Left ventricle myocardium inferior (tissue), 1 donor: ENCODE measurements around the gene PLA2G6. TPM values are rescaled to one million over a fixed set of nuclear protein-coding genes. Genes with fewer than 3 reads are reported as not detected.

Source experiments
- DNase-seq: peaks from one replicate; pipeline ENCODE4 v3.0.0-alpha.2; 2020
- H3K27ac ChIP-seq: fragments of 200-600 bp; replicated peaks from 2 replicates; pipeline ENCODE4 v1.8.0; 2021
- H3K27me3 ChIP-seq: fragments of 200-600 bp; 2 replicates; pipeline ENCODE4 v1.8.0; 2021; ENCODE audit warnings: low read depth
- H3K36me3 ChIP-seq: fragments of 200-600 bp; 2 replicates; pipeline ENCODE4 v1.8.0; 2021
- H3K4me1 ChIP-seq: fragments of 200-600 bp; 2 replicates; pipeline ENCODE4 v1.8.0; 2021
- H3K4me3 ChIP-seq: fragments of 200-600 bp; 2 replicates; pipeline ENCODE4 v1.8.0; 2021; ENCODE audit warnings: mild to moderate bottlenecking, moderate library complexity
- H3K9me3 ChIP-seq: fragments of 200-600 bp; replicated peaks from 2 replicates; pipeline ENCODE4 v1.8.0; 2021
- CTCF ChIP-seq: fragments of 200-600 bp; IDR thresholded peaks from 2 replicates; pipeline ENCODE4 v1.8.0; 2021; ENCODE audit warnings: antibody characterized with exemption, mild to moderate bottlenecking, borderline replicate concordance
- intact Hi-C: fragments of 100-400 bp; cut with micrococcal nuclease; formaldehyde crosslinking; loops from one replicate; pipeline ENCODE4 v1.11.0; 2022
- total RNA-seq: library from RNA; stranded (reverse); fragmentation: NEBNext Ultra II Directional; extraction: Animal tissue kit (Norgen Biotek cat#: 25700); gene quantifications from one replicate; pipeline ENCODE4 v1.2.1, GENCODE V29; 2021
- donor health status: DM: no; HTN: yes; CAD: no; lungs with severe emphysema.

The PLA2G6 gene
- total RNA-seq, 1 donor from 2014 or later, result 14.1 TPM

- Histone ChIP-seq H3K9me3 (no peaks in the 10 kb centered on the region), H3K27ac (no peak overlapping the region), H3K27me3 (no peaks in the 10 kb centered on the region), H3K4me1 (peaks cover 50% of the 10 kb centered on the region), H3K4me3 (no peak overlapping the region), H3K36me3 (peaks cover 47% of the 10 kb centered on the region)
- TF ChIP-seq CTCF, result no peak
- no peak for DNase-seq
- intact Hi-C loops, result no loop called here
Observed at GRCh38 chr22:38221407-38221806, 39.8 kb upstream of the PLA2G6 start.

- Histone ChIP-seq H3K4me1 (peaks cover 50% of the 10 kb centered on the region), H3K36me3 (peaks cover 42% of the 10 kb centered on the region), H3K27ac (peak overlapping the region; percentile 89), H3K27me3 (no peaks in the 10 kb centered on the region), H3K4me3 (no peak overlapping the region), H3K9me3 (no peaks in the 10 kb centered on the region)
- no peak for DNase-seq
- no peak for TF ChIP-seq CTCF
- intact Hi-C loops, result no loop called here
Observed at GRCh38 chr22:38220653-38221386, 39.2 kb upstream of the PLA2G6 start.

- no peak overlapping the region for H3K4me3 ChIP-seq
- intact Hi-C loops, result no loop called here
- no peaks in the 10 kb centered on the region for H3K27me3 ChIP-seq
- TF ChIP-seq CTCF, result no peak
- H3K27ac ChIP-seq, result peak overlapping the region; percentile 89
- DNase-seq, result no peak
- H3K36me3 ChIP-seq, result peaks cover 35% of the 10 kb centered on the region
- H3K9me3 ChIP-seq, result no peaks in the 10 kb centered on the region
- H3K4me1 ChIP-seq, result peaks cover 50% of the 10 kb centered on the region
Observed at GRCh38 chr22:38220163-38220562, 38.5 kb upstream of the PLA2G6 start.

- Histone ChIP-seq H3K9me3 (no peaks in the 10 kb centered on the region), H3K27ac (peak overlapping the region; percentile 89), H3K36me3 (peaks cover 30% of the 10 kb centered on the region), H3K4me3 (no peak overlapping the region), H3K4me1 (peaks cover 53% of the 10 kb centered on the region), H3K27me3 (peaks cover 1% of the 10 kb centered on the region)
- no peak for DNase-seq
- no peak for TF ChIP-seq CTCF
- intact Hi-C loops, result no loop called here
Observed at GRCh38 chr22:38219632-38220031, 38.0 kb upstream of the PLA2G6 start.

GRCh38 chr22:38218661-38219622, 37.3 kb upstream of the PLA2G6 start:
- H3K36me3 ChIP-seq, result peaks cover 24% of the 10 kb centered on the region
- DNase-seq, result peak; percentile 70
- no peaks in the 10 kb centered on the region for H3K9me3 ChIP-seq
- intact Hi-C loops, result no loop called here
- H3K4me3 ChIP-seq, result no peak overlapping the region
- H3K27me3 ChIP-seq, result peaks cover 4% of the 10 kb centered on the region
- H3K27ac ChIP-seq, result peak overlapping the region; percentile 89
- peaks cover 60% of the 10 kb centered on the region for H3K4me1 ChIP-seq
- no peak for TF ChIP-seq CTCF
